Fibroblast of villous mesenchyme (primary cell): ENCODE results near the gene GPR152. TPM values are rescaled to one million over a fixed set of nuclear protein-coding genes. Genes with fewer than 3 reads are reported as not detected.

Experiments
- DNase-seq: peaks from one replicate; pipeline ENCODE4 v3.0.0-alpha.2; 2010; ENCODE audit warnings: low read depth
- H3K4me3 ChIP-seq: 2 replicates; pipeline ENCODE4 v1.5.1; 2011; ENCODE audit warnings: low read depth, mild to moderate bottlenecking, low read length
- CTCF ChIP-seq: IDR thresholded peaks from 2 replicates; pipeline ENCODE4 v1.5.1; 2012; ENCODE audit warnings: low read depth, mild to moderate bottlenecking, low read length; ENCODE audit not compliant: insufficient read depth
- total RNA-seq: library from RNA; depleted of rRNA; stranded (reverse); fragments of >200 nt; gene quantifications from 2 replicates; pipeline ENCODE4 v1.2.3, GENCODE V29; 2012

Gene GPR152
- total RNA-seq, 1 donor: not detected

GRCh38 chr11:67497656-67498291, 45.2 kb upstream of the GPR152 start:
- TF ChIP-seq CTCF: no peak
- no peak overlapping the region for H3K4me3 ChIP-seq
- DNase-seq: no peak

GRCh38 chr11:67496113-67496512, 43.6 kb upstream of the GPR152 start:
- TF ChIP-seq CTCF: no peak
- DNase-seq: no peak
- no peak overlapping the region for H3K4me3 ChIP-seq

- no peak for DNase-seq
- H3K4me3 ChIP-seq: no peak overlapping the region
- no peak for TF ChIP-seq CTCF
Measured at GRCh38 chr11:67495234-67496005, 42.9 kb upstream of the GPR152 start.

- TF ChIP-seq CTCF: no peak
- DNase-seq: no peak
- H3K4me3 ChIP-seq: no peak overlapping the region
Measured at GRCh38 chr11:67494371-67495233, 42.1 kb upstream of the GPR152 start.

GRCh38 chr11:67493548-67494370, 41.2 kb upstream of the GPR152 start:
- no peak for DNase-seq
- H3K4me3 ChIP-seq: no peak overlapping the region
- TF ChIP-seq CTCF: no peak
